ENCODE measurements around the gene IL21R. TPM values are rescaled to one million over a fixed set of nuclear protein-coding genes. Genes with fewer than 3 reads are reported as not detected.
"Not testable (repeated sequence)": the region's sequence is repeated elsewhere in the genome, so short reads cannot be mapped to it uniquely, and the experiment has no call there.

IL21R gene
- total RNA-seq, 1 donor: 10.1 TPM

DNA sequence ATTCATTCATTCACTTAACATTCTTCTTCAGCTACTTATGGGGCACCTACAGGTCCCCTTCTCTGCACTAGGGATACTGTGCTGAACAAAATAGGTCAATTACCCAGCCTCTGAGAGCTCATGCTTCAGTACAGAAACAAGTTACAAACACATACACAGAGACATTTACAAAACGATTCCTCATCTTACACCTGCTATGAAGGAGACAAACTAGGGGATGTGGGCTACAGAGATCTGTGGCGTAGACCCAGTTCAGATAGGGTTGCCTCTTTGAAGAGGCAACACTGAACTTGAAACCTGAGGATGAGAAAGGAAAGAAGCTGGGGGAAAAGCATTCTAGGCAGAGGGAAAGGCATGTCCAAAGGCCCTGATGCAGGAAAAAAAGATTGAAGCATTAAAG is 5.2 kb downstream of the IL21R start:
- TF ChIP-seq, protein P1, sequence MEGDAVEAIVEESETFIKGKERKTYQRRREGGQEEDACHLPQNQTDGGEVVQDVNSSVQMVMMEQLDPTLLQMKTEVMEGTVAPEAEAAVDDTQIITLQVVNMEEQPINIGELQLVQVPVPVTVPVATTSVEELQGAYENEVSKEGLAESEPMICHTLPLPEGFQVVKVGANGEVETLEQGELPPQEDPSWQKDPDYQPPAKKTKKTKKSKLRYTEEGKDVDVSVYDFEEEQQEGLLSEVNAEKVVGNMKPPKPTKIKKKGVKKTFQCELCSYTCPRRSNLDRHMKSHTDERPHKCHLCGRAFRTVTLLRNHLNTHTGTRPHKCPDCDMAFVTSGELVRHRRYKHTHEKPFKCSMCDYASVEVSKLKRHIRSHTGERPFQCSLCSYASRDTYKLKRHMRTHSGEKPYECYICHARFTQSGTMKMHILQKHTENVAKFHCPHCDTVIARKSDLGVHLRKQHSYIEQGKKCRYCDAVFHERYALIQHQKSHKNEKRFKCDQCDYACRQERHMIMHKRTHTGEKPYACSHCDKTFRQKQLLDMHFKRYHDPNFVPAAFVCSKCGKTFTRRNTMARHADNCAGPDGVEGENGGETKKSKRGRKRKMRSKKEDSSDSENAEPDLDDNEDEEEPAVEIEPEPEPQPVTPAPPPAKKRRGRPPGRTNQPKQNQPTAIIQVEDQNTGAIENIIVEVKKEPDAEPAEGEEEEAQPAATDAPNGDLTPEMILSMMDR (IDR thresholded peaks at IDR 0.05; ENCODE audit: extremely low read depth, low read depth, low read length): no peak
- H3K36me3 ChIP-seq (ENCODE audit: insufficient read depth, low read length): no peaks in the 10 kb centered on the region
- no peaks in the 10 kb centered on the region for H3K79me2 ChIP-seq (ENCODE audit: insufficient read depth, low read length)
- no peaks in the 10 kb centered on the region for H4K20me1 ChIP-seq (ENCODE audit: insufficient read depth, low read length)
- H3K9me3 ChIP-seq (ENCODE audit: low read depth, low read length): no peaks in the 10 kb centered on the region
- H3K4me1 ChIP-seq (ENCODE audit: insufficient read depth, low read length): peaks cover 22% of the 10 kb centered on the region
- H2AFZ ChIP-seq (ENCODE audit: low read length): no peak overlapping the region
- no peak overlapping the region for H3K27ac ChIP-seq (ENCODE audit: low read depth, low read length)
- no peaks in the 10 kb centered on the region for H3K27me3 ChIP-seq (ENCODE audit: insufficient read depth, low read length)
- DNase-seq (ENCODE audit: insufficient read length, low spot score, missing footprints): no peak
- no peak overlapping the region for H3K4me2 ChIP-seq (ENCODE audit: insufficient read depth, low read length)
- no peak overlapping the region for H3K4me3 ChIP-seq (ENCODE audit: insufficient read depth, low read length)

DNA sequence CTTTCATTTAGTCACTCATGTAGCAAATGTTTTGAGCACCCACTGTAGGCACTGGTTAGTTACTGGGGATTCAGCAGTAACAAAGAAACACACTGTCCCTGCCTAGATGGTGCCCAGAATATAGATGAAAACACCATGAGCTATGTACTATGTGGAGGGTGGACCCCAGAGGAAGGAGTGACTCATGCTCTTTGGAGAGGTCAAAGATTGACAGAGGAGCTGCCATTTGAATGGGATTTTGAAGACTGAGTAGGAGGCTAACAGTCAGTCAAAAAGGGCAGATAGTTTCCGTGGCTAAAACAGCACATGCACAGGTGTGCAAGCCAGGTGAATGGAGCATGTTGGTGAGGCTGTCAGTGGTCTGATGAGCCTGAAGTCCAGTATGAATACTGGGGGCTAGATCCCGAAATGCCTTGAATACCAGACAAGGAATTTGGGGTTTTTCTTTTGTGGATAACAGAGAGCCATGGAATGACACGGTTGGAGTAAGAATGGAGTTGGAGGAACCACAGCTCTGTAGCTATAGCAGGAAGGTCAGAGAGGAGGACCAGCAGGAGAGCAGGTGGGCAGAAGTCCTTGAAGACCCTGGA is 6.1 kb downstream of the IL21R start:
- H3K27me3 ChIP-seq (ENCODE audit: insufficient read depth, low read length): no peaks in the 10 kb centered on the region
- no peaks in the 10 kb centered on the region for H3K79me2 ChIP-seq (ENCODE audit: insufficient read depth, low read length)
- H3K4me2 ChIP-seq (ENCODE audit: insufficient read depth, low read length): peak overlapping the region; percentile 18
- H2AFZ ChIP-seq (ENCODE audit: low read length): no peak overlapping the region
- H4K20me1 ChIP-seq (ENCODE audit: insufficient read depth, low read length): no peaks in the 10 kb centered on the region
- TF ChIP-seq, protein P1 (IDR thresholded peaks at IDR 0.05; ENCODE audit: extremely low read depth, low read depth, low read length): no peak
- no peaks in the 10 kb centered on the region for H3K36me3 ChIP-seq (ENCODE audit: insufficient read depth, low read length)
- no peaks in the 10 kb centered on the region for H3K9me3 ChIP-seq (ENCODE audit: low read depth, low read length)
- H3K27ac ChIP-seq (ENCODE audit: low read depth, low read length): no peak overlapping the region
- DNase-seq (ENCODE audit: insufficient read length, low spot score, missing footprints): peak; percentile 86
- H3K4me3 ChIP-seq (ENCODE audit: insufficient read depth, low read length): no peak overlapping the region
- H3K4me1 ChIP-seq (ENCODE audit: insufficient read depth, low read length): peaks cover 14% of the 10 kb centered on the region

DNA sequence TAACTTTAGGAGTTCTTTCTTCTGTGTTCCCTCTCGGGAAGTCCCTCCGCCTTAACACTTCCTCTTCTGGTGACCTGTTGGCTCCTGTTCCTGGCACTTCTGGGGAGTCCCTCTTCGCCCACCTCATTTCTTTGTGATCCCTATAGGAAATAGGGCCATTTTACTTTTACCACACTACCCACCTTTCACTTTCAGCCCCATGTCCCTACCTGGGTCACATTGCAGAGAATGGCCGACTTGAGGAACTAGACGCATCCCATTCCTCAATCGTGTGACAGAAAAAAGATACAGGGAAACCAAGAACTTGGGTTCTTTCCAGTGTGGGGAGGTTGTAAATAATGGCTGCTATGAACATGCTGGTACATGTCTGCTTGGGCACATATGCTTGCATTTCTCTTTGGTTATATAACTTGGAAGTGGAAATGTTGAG is 6.6 kb downstream of the IL21R start:
- H3K27ac ChIP-seq (ENCODE audit: low read depth, low read length): no peak overlapping the region
- no peak for DNase-seq (ENCODE audit: insufficient read length, low spot score, missing footprints)

DNA sequence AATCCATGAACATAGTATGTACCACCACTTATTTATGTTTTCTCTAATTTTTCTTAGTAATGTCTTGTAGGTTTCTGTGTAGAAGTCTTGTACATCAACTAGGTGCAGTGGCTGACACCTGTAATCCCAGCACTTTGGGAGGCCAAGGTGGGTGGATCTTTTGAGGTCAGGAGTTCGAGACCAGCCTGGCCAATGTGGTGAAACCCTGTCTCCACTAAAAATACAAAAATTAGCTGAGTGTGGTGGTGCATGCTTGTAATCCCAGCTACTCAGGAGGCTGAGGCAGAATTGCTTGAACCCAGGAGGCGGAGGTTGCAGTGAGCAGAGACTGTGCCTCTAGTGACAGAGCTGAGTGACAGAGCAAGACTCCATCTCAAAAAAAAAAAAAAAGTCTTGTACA is 8.0 kb downstream of the IL21R start:
- H3K27ac ChIP-seq (ENCODE audit: low read depth, low read length); H3K79me2 ChIP-seq (ENCODE audit: insufficient read depth, low read length); H3K4me3 ChIP-seq (ENCODE audit: insufficient read depth, low read length); H3K27me3 ChIP-seq (ENCODE audit: insufficient read depth, low read length); H2AFZ ChIP-seq (ENCODE audit: low read length); DNase-seq (ENCODE audit: insufficient read length, low spot score, missing footprints); H3K9me3 ChIP-seq (ENCODE audit: low read depth, low read length); H3K4me2 ChIP-seq (ENCODE audit: insufficient read depth, low read length); H3K36me3 ChIP-seq (ENCODE audit: insufficient read depth, low read length); H4K20me1 ChIP-seq (ENCODE audit: insufficient read depth, low read length): not testable (repeated sequence)
- peaks cover 14% of the 10 kb centered on the region for H3K4me1 ChIP-seq (ENCODE audit: insufficient read depth, low read length)

More for the DNA sequence above, 6.6 kb downstream of the IL21R start:
- Histone ChIP-seq H3K4me2 (ENCODE audit: insufficient read depth, low read length) (no peak overlapping the region), H3K9me3 (ENCODE audit: low read depth, low read length) (no peaks in the 10 kb centered on the region), H3K36me3 (ENCODE audit: insufficient read depth, low read length) (no peaks in the 10 kb centered on the region), H4K20me1 (ENCODE audit: insufficient read depth, low read length) (no peaks in the 10 kb centered on the region), H3K4me3 (ENCODE audit: insufficient read depth, low read length) (no peak overlapping the region), H2AFZ (ENCODE audit: low read length) (no peak overlapping the region), H3K27me3 (ENCODE audit: insufficient read depth, low read length) (no peaks in the 10 kb centered on the region), H3K79me2 (ENCODE audit: insufficient read depth, low read length) (no peaks in the 10 kb centered on the region), H3K4me1 (ENCODE audit: insufficient read depth, low read length) (peaks cover 14% of the 10 kb centered on the region)
- TF ChIP-seq, protein P1 (IDR thresholded peaks at IDR 0.05; ENCODE audit: extremely low read depth, low read depth, low read length): no peak
